22Rv1 (cell line): Measurements from ENCODE around the gene HRG.

Experiments used
- CTCF ChIP-seq: fragments of 450-650 bp; IDR thresholded peaks from 2 replicates; pipeline ENCODE4 v1.5.1; 2017; ENCODE audit warnings: mild to moderate bottlenecking
- ZFX ChIP-seq: fragments of 450-650 bp; IDR thresholded peaks from 2 replicates; pipeline ENCODE4 v1.6.1; 2017; ENCODE audit warnings: antibody characterized with exemption, borderline replicate concordance

- TF ChIP-seq CTCF (no peak), ZFX (no peak)
Observed at GRCh38 chr3:186719945-186720739, 54.3 kb downstream of the HRG start.
